Thoracic aorta (tissue), 2 donors: ENCODE results near the gene KRTAP5-3. TPM values are rescaled to one million over a fixed set of nuclear protein-coding genes. Genes with fewer than 3 reads are reported as not detected.

Experiments used
- ATAC-seq: fragments of 150-250 bp; one replicate; pipeline ENCODE4 v1.8.0; 2017; ENCODE audit warnings: low read depth; ENCODE audit not compliant: insufficient number of reproducible peaks, low FRiP score
- DNase-seq: peaks from one replicate; pipeline ENCODE4 v3.0.0-alpha.2; 2020; ENCODE audit warnings: low spot score
- H3K27ac ChIP-seq, 2 donors: fragments of 200-600 bp; sonication (generic); 1 replicate in 1 of 2; 2 replicates in 1 of 2; pipeline ENCODE4 v1.5.1; 2016; ENCODE audit warnings: mild to moderate bottlenecking in 2 of 2, moderate library complexity in 2 of 2
- H3K27me3 ChIP-seq: fragments of 200-600 bp; sonication (generic); replicated peaks from 2 replicates; pipeline ENCODE4 v1.6.0; 2016; ENCODE audit warnings: mild to moderate bottlenecking; ENCODE audit not compliant: insufficient read depth
- H3K36me3 ChIP-seq: fragments of 200-600 bp; sonication (generic); one replicate; pipeline ENCODE4 v1.5.1; 2016
- H3K4me1 ChIP-seq, 2 donors: fragments of 200-600 bp; sonication (generic); 1 replicate in 1 of 2; 2 replicates in 1 of 2; pipeline versions ENCODE4 v1.5.1 to v1.6.0; 2016; ENCODE audit warnings: low read depth in 2 of 2, mild to moderate bottlenecking in 1 of 2; ENCODE audit not compliant: control insufficient read depth in 1 of 2
- H3K4me3 ChIP-seq: fragments of 200-600 bp; sonication (generic); 2 replicates; pipeline ENCODE4 v1.5.1; 2016; ENCODE audit warnings: mild to moderate bottlenecking
- H3K9me3 ChIP-seq: fragments of 200-600 bp; sonication (generic); 2 replicates; pipeline ENCODE4 v1.5.1; 2016
- total RNA-seq, 2 donors: library from RNA; depleted of rRNA; stranded (reverse); fragments of >200 nt; gene quantifications; one replicate each; pipeline versions ENCODE4 v1.1.0 to v1.2.3, GENCODE V29; 2016
- TF ChIP-seq, protein P1 (sequence below): fragments of 200-600 bp; sonication (generic); IDR thresholded peaks from one replicate; pipeline ENCODE4 v1.5.1; 2019; ENCODE audit warnings: antibody characterized with exemption

The KRTAP5-3 gene
- total RNA-seq, 2 donors from 2014 or later: not detected

DNA sequence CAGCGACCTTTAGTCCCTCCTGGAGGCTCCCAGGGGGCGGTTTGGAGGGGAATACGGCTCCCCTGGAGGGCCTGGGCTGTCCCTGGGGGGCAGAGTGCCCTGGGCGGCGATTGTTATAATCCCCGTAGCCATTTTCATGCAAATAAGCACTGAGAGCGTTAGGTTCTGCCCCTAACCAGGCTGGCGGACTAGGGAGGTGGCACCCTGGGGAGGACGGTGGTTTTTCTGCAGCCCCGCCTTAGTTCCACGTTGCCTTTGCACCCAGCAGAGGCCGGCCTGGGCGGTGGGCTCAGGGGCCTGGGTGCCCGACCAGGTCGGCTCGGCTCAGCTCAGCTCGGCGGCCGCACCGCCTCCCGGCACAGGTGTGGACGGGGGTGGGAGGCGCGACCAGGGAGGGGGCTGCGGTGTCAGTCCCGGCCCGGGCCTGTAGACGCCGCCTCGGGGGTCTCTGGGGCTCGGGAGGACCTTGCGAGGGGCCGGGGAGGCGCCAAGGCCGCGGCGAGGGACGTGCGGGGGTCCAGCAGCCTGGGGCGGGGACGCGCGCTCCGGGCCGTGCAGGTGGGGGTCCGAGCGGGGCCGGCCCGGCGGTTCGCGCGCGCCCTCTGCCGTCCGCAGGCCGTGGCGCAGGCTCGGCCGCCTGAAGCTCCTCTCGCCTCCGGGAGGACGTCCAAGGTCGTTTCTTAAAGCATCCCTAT lies 33.9 kb downstream of the KRTAP5-3 start:
- H3K36me3 ChIP-seq: no peaks in the 10 kb centered on the region
- TF ChIP-seq, protein P1, sequence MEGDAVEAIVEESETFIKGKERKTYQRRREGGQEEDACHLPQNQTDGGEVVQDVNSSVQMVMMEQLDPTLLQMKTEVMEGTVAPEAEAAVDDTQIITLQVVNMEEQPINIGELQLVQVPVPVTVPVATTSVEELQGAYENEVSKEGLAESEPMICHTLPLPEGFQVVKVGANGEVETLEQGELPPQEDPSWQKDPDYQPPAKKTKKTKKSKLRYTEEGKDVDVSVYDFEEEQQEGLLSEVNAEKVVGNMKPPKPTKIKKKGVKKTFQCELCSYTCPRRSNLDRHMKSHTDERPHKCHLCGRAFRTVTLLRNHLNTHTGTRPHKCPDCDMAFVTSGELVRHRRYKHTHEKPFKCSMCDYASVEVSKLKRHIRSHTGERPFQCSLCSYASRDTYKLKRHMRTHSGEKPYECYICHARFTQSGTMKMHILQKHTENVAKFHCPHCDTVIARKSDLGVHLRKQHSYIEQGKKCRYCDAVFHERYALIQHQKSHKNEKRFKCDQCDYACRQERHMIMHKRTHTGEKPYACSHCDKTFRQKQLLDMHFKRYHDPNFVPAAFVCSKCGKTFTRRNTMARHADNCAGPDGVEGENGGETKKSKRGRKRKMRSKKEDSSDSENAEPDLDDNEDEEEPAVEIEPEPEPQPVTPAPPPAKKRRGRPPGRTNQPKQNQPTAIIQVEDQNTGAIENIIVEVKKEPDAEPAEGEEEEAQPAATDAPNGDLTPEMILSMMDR: peak; percentile 67
- DNase-seq: no peak
- H3K27me3 ChIP-seq: no peaks in the 10 kb centered on the region
- H3K27ac ChIP-seq: peak overlapping the region; percentile 53 to 68
- H3K4me3 ChIP-seq: peak overlapping the region; percentile 88
- no peak for ATAC-seq
- H3K9me3 ChIP-seq: no peaks in the 10 kb centered on the region
- peaks cover 9 to 39% of the 10 kb centered on the region in 2 donors for H3K4me1 ChIP-seq

DNA sequence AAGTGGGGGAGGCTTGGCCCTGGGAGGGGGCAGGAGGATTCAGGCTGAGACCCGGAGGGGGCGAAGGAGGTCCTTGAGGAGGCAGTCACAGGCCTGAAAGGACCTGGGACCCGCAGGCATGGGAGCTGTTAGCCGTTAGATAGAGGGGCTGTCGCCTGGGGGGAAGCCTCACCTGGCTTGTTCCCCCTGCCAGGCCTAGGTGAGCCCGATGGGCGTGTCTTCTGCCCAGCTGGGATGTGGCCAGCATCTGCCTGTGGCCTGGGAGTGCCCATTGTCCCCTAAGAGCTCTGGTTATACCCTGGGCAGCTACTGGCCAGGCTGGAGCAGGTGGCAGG lies 34.4 kb downstream of the KRTAP5-3 start:
- H3K36me3 ChIP-seq: no peaks in the 10 kb centered on the region
- no peaks in the 10 kb centered on the region for H3K27me3 ChIP-seq
- no peaks in the 10 kb centered on the region for H3K9me3 ChIP-seq
- H3K4me1 ChIP-seq: peaks cover 10 to 44% of the 10 kb centered on the region in 2 donors
- DNase-seq (no peak), ATAC-seq (no peak)
- H3K4me3 ChIP-seq: peak overlapping the region; percentile 88
- H3K27ac ChIP-seq: peak overlapping the region; percentile 53 to 68
- TF ChIP-seq, protein P1: no peak

DNA sequence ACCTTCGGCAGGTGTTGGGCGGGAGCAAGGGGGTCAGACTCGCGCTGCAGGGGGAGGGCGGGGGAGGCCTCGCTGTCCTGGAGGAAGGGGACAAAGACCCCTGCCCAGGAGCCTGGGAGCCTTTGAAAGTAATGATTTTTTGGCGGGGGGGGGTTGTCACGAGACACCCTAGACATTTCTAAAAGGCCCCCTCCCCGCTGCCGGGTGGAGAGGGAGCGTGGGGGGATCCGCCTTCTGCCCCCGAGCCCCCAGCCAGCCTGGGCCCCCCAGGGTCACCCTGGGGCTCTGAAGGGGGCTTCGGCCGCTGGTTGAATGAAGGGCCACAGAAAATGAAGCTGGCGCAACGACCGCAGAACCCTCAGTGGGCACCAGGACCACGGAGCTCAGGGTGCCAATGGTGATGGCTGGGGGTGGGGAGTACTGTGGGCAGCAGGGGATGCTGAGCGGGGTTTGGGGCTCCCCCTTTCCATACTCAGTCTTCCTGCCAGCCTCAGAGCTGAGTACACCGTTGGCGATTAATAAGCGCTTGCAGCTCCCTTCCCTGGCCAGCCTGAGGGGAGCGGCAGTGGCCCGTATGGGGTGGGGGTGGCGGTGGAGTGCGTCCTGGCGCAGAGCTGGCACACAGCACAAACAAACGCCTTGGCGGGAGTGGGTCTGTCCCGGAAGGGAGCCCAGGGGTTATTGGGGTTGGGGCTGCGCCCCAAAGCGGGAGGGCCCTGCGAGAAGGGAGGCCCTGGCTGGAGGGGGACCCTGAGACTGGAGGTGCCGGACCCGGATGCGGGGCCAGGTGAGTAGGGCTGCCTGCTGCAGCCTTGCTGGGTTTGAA lies 35.0 kb downstream of the KRTAP5-3 start:
- H3K36me3 ChIP-seq: no peaks in the 10 kb centered on the region
- no peaks in the 10 kb centered on the region for H3K27me3 ChIP-seq
- DNase-seq (no peak), ATAC-seq (no peak)
- H3K27ac ChIP-seq: peak overlapping the region; percentile 53 to 68
- TF ChIP-seq, protein P1: no peak
- no peaks in the 10 kb centered on the region for H3K9me3 ChIP-seq
- H3K4me3 ChIP-seq: peak overlapping the region; percentile 88
- peaks cover 14 to 50% of the 10 kb centered on the region in 2 donors for H3K4me1 ChIP-seq

DNA sequence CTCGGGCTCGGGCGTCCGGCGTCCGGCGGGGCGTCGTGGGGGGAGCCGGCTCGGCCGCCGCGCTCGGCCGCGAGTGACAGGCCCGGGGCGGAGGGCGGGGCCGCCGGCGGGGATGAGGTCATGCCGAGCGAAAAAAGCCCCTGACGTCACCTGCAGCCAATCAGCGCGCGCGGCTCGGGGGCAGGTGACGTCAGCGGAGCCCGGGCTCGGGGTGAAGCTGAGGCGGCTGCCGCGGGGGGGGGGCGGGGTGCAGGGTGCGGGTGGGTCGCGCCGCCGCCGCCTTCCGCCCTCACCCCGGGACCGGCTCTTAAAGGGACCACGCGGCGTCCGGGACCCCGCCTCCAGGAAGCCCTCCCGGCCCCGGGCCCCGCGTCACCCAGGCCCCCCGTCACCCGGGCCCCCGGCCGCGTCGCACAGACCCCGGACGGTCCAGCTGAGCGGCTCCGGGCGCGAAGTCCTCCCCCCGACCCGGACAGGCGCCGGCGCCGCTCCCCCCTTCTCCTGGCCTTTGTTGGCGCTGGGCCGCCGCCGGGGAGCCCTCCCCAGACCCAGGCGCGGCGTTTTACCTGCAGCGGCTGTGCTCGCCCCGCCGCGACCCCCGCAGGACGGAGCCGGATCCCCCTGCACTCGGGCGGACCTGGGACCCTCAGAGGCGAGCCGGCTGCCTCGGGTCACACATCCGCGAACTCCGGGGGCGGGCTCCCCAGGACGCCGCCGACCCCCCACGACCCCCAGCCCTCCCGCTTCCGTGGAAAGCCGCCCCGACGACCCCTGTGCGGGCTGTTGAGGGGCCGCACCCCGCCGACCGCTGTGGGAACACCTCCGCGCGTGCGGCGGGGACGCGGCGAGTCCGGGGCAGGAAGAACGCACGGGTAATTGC lies 35.8 kb downstream of the KRTAP5-3 start, which contains the start of gene DUSP8:
TSS of gene DUSP8 (minus strand) at position 75 of the 880 bp plus-strand sequence. CDS start 6,445 bp downstream, outside the sequence.
- Histone ChIP-seq H3K36me3 (no peaks in the 10 kb centered on the region), H3K27ac (peak within 1 kb of the TSS; percentile 67 to 69), H3K9me3 (no peaks in the 10 kb centered on the region), H3K4me1 (peaks cover 14 to 53% of the 10 kb centered on the region in 2 donors), H3K27me3 (no peaks in the 10 kb centered on the region), H3K4me3 (peak within 1 kb of the TSS; percentile 94)
- TF ChIP-seq, protein P1: no peak
- ATAC-seq: peak; percentile 85
- peak; percentile 76 for DNase-seq
